OCI-LY7 (cell line): ENCODE data around the gene MRPS34. TPM values are rescaled to one million over a fixed set of nuclear protein-coding genes. Genes with fewer than 3 reads are reported as not detected.
A peak's percentile ranks its signal among the peaks of the same experiment; 100 is the strongest.

ENCODE experiments used
- BruUV-seq: library from RNA; stranded (reverse); fragments of 400-500 nt; replicated peaks from 2 replicates; lab custom pipeline; 2021; lab: Mats Ljungman, UMichigan
- CTCF ChIA-PET: fragments of 300-600 bp; sonication (Branson Sonifier 250); formaldehyde crosslinking; loops from one replicate; lab custom pipeline; 2022; ENCODE audit warnings: antibody characterized with exemption; ENCODE audit not compliant: unreplicated experiment; lab: Charles Lee
- POLR2A ChIA-PET: fragments of 300-600 bp; sonication (Branson Sonifier 250); formaldehyde crosslinking; loops from one replicate; lab custom pipeline; 2022; ENCODE audit warnings: antibody characterized with exemption; lab: Charles Lee
- DNase-seq: peaks from one replicate; pipeline ENCODE4 v3.0.0-alpha.2; 2015; ENCODE audit warnings: low spot score
- H2AFZ ChIP-seq: fragments of 200-600 bp; sonication (generic), shearing (Covaris generic); 2 replicates; pipeline ENCODE4 v1.6.1; 2014; ENCODE audit warnings: mild to moderate bottlenecking, antibody characterized with exemption, low read length, moderate library complexity
- H3K27ac ChIP-seq: fragments of 200-600 bp; sonication (generic); 2 replicates; pipeline ENCODE4 v1.5.1; 2014; ENCODE audit warnings: mixed run types, low read depth, mild to moderate bottlenecking, moderate library complexity, low read length, inconsistent platforms; ENCODE audit not compliant: poor library complexity, severe bottlenecking
- H3K36me3 ChIP-seq: fragments of 200-600 bp; sonication (generic); 2 replicates; pipeline ENCODE4 v1.6.1; 2014; ENCODE audit warnings: mild to moderate bottlenecking, antibody characterized with exemption, low read length, moderate library complexity, mixed read lengths; ENCODE audit not compliant: insufficient read depth
- H3K4me1 ChIP-seq: fragments of 200-600 bp; sonication (generic); 2 replicates; pipeline ENCODE4 v1.5.1; 2014; ENCODE audit warnings: mild to moderate bottlenecking, low read length; ENCODE audit not compliant: insufficient read depth, poor library complexity, severe bottlenecking
- H3K4me2 ChIP-seq: fragments of 200-600 bp; sonication (generic); 2 replicates; pipeline ENCODE4 v1.6.1; 2014; ENCODE audit warnings: mild to moderate bottlenecking, low read length
- H3K4me3 ChIP-seq: fragments of 200-600 bp; sonication (generic); 2 replicates; pipeline ENCODE4 v1.5.1; 2014; ENCODE audit warnings: mild to moderate bottlenecking, low read depth, low read length; ENCODE audit not compliant: poor library complexity, severe bottlenecking
- H3K79me2 ChIP-seq: fragments of 200-600 bp; sonication (generic); 2 replicates; pipeline ENCODE4 v1.6.1; 2016; ENCODE audit warnings: low read depth, mild to moderate bottlenecking, low read length, moderate library complexity, mixed read lengths; ENCODE audit not compliant: insufficient read depth
- H3K9me2 ChIP-seq: fragments of 200-600 bp; sonication (generic); 2 replicates; pipeline ENCODE4 v1.6.1; 2016; ENCODE audit warnings: mild to moderate bottlenecking, low read length, mixed read lengths; ENCODE audit not compliant: insufficient read depth
- H3K9me3 ChIP-seq: fragments of 200-600 bp; sonication (generic); 2 replicates; pipeline ENCODE4 v1.6.1; 2014; ENCODE audit warnings: mild to moderate bottlenecking, mixed run types, low read length, mixed read lengths
- H4K20me1 ChIP-seq: fragments of 200-600 bp; sonication (generic); 2 replicates; pipeline ENCODE4 v1.6.1; 2014; ENCODE audit warnings: mild to moderate bottlenecking, antibody characterized with exemption, low read length, moderate library complexity, mixed read lengths; ENCODE audit not compliant: insufficient read depth
- CTCF ChIP-seq: fragments of 200-600 bp; sonication (generic); conservative IDR thresholded peaks from 2 replicates; pipeline ENCODE4 v1.5.1; 2014; ENCODE audit warnings: mild to moderate bottlenecking, antibody characterized with exemption, low read length, moderate library complexity, mixed read lengths
- EZH2phosphoT487 ChIP-seq: fragments of 200-600 bp; sonication (generic); IDR thresholded peaks from 2 replicates; pipeline ENCODE4 v1.6.1; 2018; ENCODE audit warnings: low read depth, borderline replicate concordance, mild to moderate bottlenecking, mixed run types, antibody characterized with exemption, low read length, moderate library complexity, mixed read lengths
- intact Hi-C: fragments of 100-400 bp; cut with micrococcal nuclease; formaldehyde crosslinking; loops from one replicate; pipeline ENCODE4 v1.10.0; 2022; ENCODE audit not compliant: unreplicated experiment
- total RNA-seq, 2 experiments: library from RNA; depleted of rRNA in 1 of 2; stranded (reverse); fragments of >200 nt in 1 of 2; shearing (Covaris generic) in 1 of 2; gene quantifications; 2 replicates each; pipeline ENCODE4 v1.2.3, GENCODE V29; 2014 to 2022

MRPS34 gene
- total RNA-seq, 2 experiments from 2014 or later = 170 to 196 TPM

GRCh38 chr16:1784977-1785845, 12.3 kb upstream of the MRPS34 start:
- ChIA-PET POLR2A (interaction anchor here (1.1 kb wide), 1 partner anchor 143 kb away, joined by 3 read pairs; no protein-coding TSS in a partner anchor), CTCF (no interaction called here)
- Histone ChIP-seq H4K20me1 (no peaks in the 10 kb centered on the region; the same call in 1 of the 2 replicates), H2AFZ (no peak overlapping the region), H3K9me3 (no peaks in the 10 kb centered on the region), H3K9me2 (no peaks in the 10 kb centered on the region), H3K4me2 (no peak overlapping the region), H3K36me3 (peaks cover 45% of the 10 kb centered on the region; the same call in 1 of the 2 replicates), H3K4me3 (no peak overlapping the region), H3K27ac (no peak overlapping the region), H3K79me2 (peaks cover 22% of the 10 kb centered on the region), H3K4me1 (peaks cover 13% of the 10 kb centered on the region)
- no peak for DNase-seq
- intact Hi-C loops = loop anchor here (5.0 kb wide), 2 partner anchors 42 to 157 kb away; partner anchors contain the start of genes FAHD1, HAGH and MSRB1
- no peak for TF ChIP-seq EZH2phosphoT487
- no peak for TF ChIP-seq CTCF
- BruUV-seq = no TSS peak

- CTCF ChIA-PET = interaction anchor here (0.6 to 0.7 kb wide), 2 partner anchors 77 to 168 kb away, joined by 5 to 9 read pairs; partner anchors contain the start of gene MAPK8IP3
- no peaks in the 10 kb centered on the region; the same call in 1 of the 2 replicates for H4K20me1 ChIP-seq
- H2AFZ ChIP-seq = peak within 1 kb of the TSS; percentile 26; the same call in 1 of the 2 replicates
- peak within 1 kb of the TSS; percentile 89 for H3K4me3 ChIP-seq
- peak; percentile 100 for DNase-seq
- no TSS peak for BruUV-seq
- H3K27ac ChIP-seq = peak within 1 kb of the TSS; percentile 44
- TF ChIP-seq CTCF (no peak), EZH2phosphoT487 (no peak)
- H3K79me2 ChIP-seq = peaks cover 22% of the 10 kb centered on the region
- peak within 1 kb of the TSS; percentile 82 for H3K4me2 ChIP-seq
- peaks cover 45% of the 10 kb centered on the region for H3K36me3 ChIP-seq
- peaks cover 13% of the 10 kb centered on the region for H3K4me1 ChIP-seq
- POLR2A ChIA-PET = interaction anchor here (0.8 to 1.3 kb wide), 6 partner anchors 8 to 182 kb away, joined by 3 to 11 read pairs (median 6); partner anchors contain the start of genes EME2, IFT140, MRPS34 and MSRB1
- H3K9me3 ChIP-seq = no peaks in the 10 kb centered on the region
- H3K9me2 ChIP-seq = no peaks in the 10 kb centered on the region
- intact Hi-C loops = loop anchor here (1.0 to 5.0 kb wide), 3 partner anchors 9 to 160 kb away; partner anchors contain the start of genes FAHD1, HAGH, MRPS34 and MSRB1
Measured at GRCh38 chr16:1782408-1783264, 9.7 kb upstream of the MRPS34 start, which contains the start of the genes NUBP2 and SPSB3. TSS of gene NUBP2 (plus strand) at chr16:1782960. CDS start at chr16:1783021, 61 bp downstream. TSS of gene SPSB3 (minus strand) at chr16:1782571. CDS start at chr16:1781483, 1,088 bp downstream.
